H1 (cell line): ENCODE data around the gene DEFB108B. TPM values are rescaled to one million over a fixed set of nuclear protein-coding genes. Genes with fewer than 3 reads are reported as not detected.
"Not testable (repeated sequence)": the region's sequence is repeated elsewhere in the genome, so short reads cannot be mapped to it uniquely, and the experiment has no call there.

Experiments
- CTCF ChIA-PET: fragments of 300-600 bp; sonication (Branson Sonifier 250); formaldehyde crosslinking; loops from one replicate; lab custom pipeline; 2021; ENCODE audit not compliant: partially characterized antibody; lab: Charles Lee
- POLR2A ChIA-PET: fragments of 300-600 bp; sonication (Branson Sonifier 250); formaldehyde crosslinking; loops from one replicate; lab custom pipeline; 2021; ENCODE audit warnings: inconsistent platforms; ENCODE audit not compliant: partially characterized antibody; lab: Charles Lee
- DNase-seq, 2 experiments: peaks; one replicate each; pipeline versions ENCODE4 v3.0.0 to v3.0.0-alpha.2; 2010 to 2022; ENCODE audit warnings: low spot score in 2 of 2, low read depth in 1 of 2, mixed read lengths in 1 of 2
- FAIRE-seq: peaks from 2 replicates; lab custom pipeline; 2011; peaks lifted over from hg19 to GRCh38; lab: Jason Lieb, UNC
- H2AFZ ChIP-seq: 2 replicates; pipeline ENCODE4 v1.8.1; 2012; ENCODE audit warnings: low read length, inconsistent platforms
- H2AK5ac ChIP-seq: 2 replicates; pipeline ENCODE4 v1.6.1; 2013; ENCODE audit warnings: low read depth, low read length
- H2BK120ac ChIP-seq: replicated peaks from 2 replicates; pipeline ENCODE3; 2013; ENCODE audit warnings: low read depth, low read length, inconsistent platforms
- H2BK12ac ChIP-seq: 2 replicates; pipeline ENCODE4 v1.6.1; 2013; ENCODE audit warnings: low read depth, low read length
- H2BK15ac ChIP-seq: 2 replicates; pipeline ENCODE4 v1.6.1; 2013; ENCODE audit warnings: low read length
- H2BK20ac ChIP-seq: 2 replicates; pipeline ENCODE4 v1.6.1; 2013; ENCODE audit warnings: low read length
- H2BK5ac ChIP-seq: 2 replicates; pipeline ENCODE4 v1.6.1; 2013; ENCODE audit warnings: low read depth, low read length
- H3K14ac ChIP-seq: 2 replicates; pipeline ENCODE4 v1.6.1; 2013; ENCODE audit warnings: inconsistent platforms; ENCODE audit not compliant: insufficient read length
- H3K18ac ChIP-seq: 2 replicates; pipeline ENCODE4 v1.6.1; 2013; ENCODE audit warnings: low read length; ENCODE audit errors: extremely low read depth
- H3K23ac ChIP-seq: 2 replicates; pipeline ENCODE4 v1.6.1; 2013; ENCODE audit warnings: inconsistent platforms; ENCODE audit not compliant: insufficient read length
- H3K23me2 ChIP-seq: 2 replicates; pipeline ENCODE4 v1.6.1; 2013; ENCODE audit warnings: low read depth, low read length
- H3K27ac ChIP-seq: 2 replicates; pipeline ENCODE4 v1.6.1; 2011; ENCODE audit warnings: low read depth, low read length, inconsistent platforms
- H3K27me3 ChIP-seq, 4 experiments: replicated peaks in 1 of 4; 1 replicate in 1 of 4; 2 replicates in 3 of 4; pipeline versions ENCODE4 v1.6.1 to v1.8.1; 2011 to 2013; ENCODE audit warnings: low read length in 3 of 4, mild to moderate bottlenecking in 3 of 4, inconsistent platforms in 2 of 4, mixed read lengths in 2 of 4, moderate library complexity in 1 of 4; ENCODE audit not compliant: control insufficient read depth in 3 of 4, insufficient read depth in 3 of 4; ENCODE audit errors: extremely low read depth in 1 of 4
- H3K36me3 ChIP-seq, 4 experiments: 2 replicates each; pipeline versions ENCODE4 v1.6.1 to v1.8.1; 2011 to 2013; ENCODE audit warnings: mild to moderate bottlenecking in 4 of 4, low read length in 3 of 4, moderate library complexity in 2 of 4, control low read depth in 1 of 4, inconsistent platforms in 1 of 4; ENCODE audit not compliant: insufficient read depth in 4 of 4, control insufficient read depth in 2 of 4
- H3K4ac ChIP-seq: replicated peaks from 2 replicates; pipeline ENCODE3; 2013; ENCODE audit warnings: low read length, low read depth, mixed read lengths, inconsistent platforms; ENCODE audit not compliant: insufficient read length
- H3K4me1 ChIP-seq, 4 experiments: replicated peaks in 1 of 4; 1 replicate in 1 of 4; 2 replicates in 3 of 4; pipeline versions ENCODE4 v1.6.1 to v1.8.1; 2011 to 2013; ENCODE audit warnings: low read length in 3 of 4, inconsistent platforms in 2 of 4, mixed read lengths in 1 of 4; ENCODE audit not compliant: insufficient read depth in 4 of 4, control insufficient read depth in 3 of 4
- H3K4me2 ChIP-seq, 2 experiments: 2 replicates each; pipeline versions ENCODE4 v1.6.1 to v1.8.1; 2011 to 2013; ENCODE audit warnings: low read depth in 2 of 2, low read length in 2 of 2, control low read depth in 1 of 2, inconsistent platforms in 1 of 2, mild to moderate bottlenecking in 1 of 2; ENCODE audit not compliant: insufficient read depth in 1 of 2
- H3K4me3 ChIP-seq, 4 experiments: fragments of 200-600, 300-600 bp in 1 of 4; sonication (generic), shearing (Covaris generic), sonication (Bioruptor Twin) in 1 of 4; 2 replicates each; pipeline versions ENCODE4 v1.5.1 to v1.8.1; 2011 to 2016; ENCODE audit warnings: low read length in 4 of 4, low read depth in 3 of 4, control low read depth in 2 of 4, inconsistent platforms in 2 of 4, mild to moderate bottlenecking in 2 of 4, mixed read lengths in 1 of 4, moderate library complexity in 1 of 4; ENCODE audit not compliant: insufficient read depth in 2 of 4; ENCODE audit errors: extremely low read depth in 1 of 4
- H3K56ac ChIP-seq: replicated peaks from 2 replicates; pipeline ENCODE3; 2013; ENCODE audit warnings: low read depth, mild to moderate bottlenecking, mixed read lengths, low read length, inconsistent platforms; ENCODE audit not compliant: insufficient read length
- H3K79me1 ChIP-seq: 2 replicates; pipeline ENCODE4 v1.6.1; 2013; ENCODE audit warnings: low read depth, low read length, control low read depth
- H3K79me2 ChIP-seq, 2 experiments: 2 replicates each; pipeline versions ENCODE4 v1.6.1 to v1.8.1; 2012 to 2013; ENCODE audit warnings: low read length in 2 of 2, mild to moderate bottlenecking in 2 of 2, inconsistent platforms in 1 of 2; ENCODE audit not compliant: insufficient read depth in 2 of 2, control insufficient read depth in 1 of 2
- H3K9ac ChIP-seq, 4 experiments: replicated peaks in 1 of 4; 1 replicate in 1 of 4; 2 replicates in 3 of 4; pipeline versions ENCODE4 v1.6.1 to v1.8.1; 2011 to 2013; ENCODE audit warnings: low read depth in 3 of 4, low read length in 3 of 4, control low read depth in 2 of 4, mild to moderate bottlenecking in 2 of 4, moderate library complexity in 2 of 4, inconsistent platforms in 1 of 4; ENCODE audit errors: extremely low read depth in 1 of 4
- H3K9me3 ChIP-seq, 2 experiments: 2 replicates each; pipeline versions ENCODE4 v1.6.1 to v1.8.1; 2012 to 2013; ENCODE audit warnings: mild to moderate bottlenecking in 2 of 2, moderate library complexity in 2 of 2, control low read depth in 1 of 2, inconsistent platforms in 1 of 2, low read depth in 1 of 2, low read length in 1 of 2, mixed read lengths in 1 of 2; ENCODE audit not compliant: insufficient read depth in 2 of 2
- H4K20me1 ChIP-seq, 2 experiments: replicated peaks in 1 of 2; 2 replicates each; pipeline versions ENCODE3 to v1.8.1; 2011 to 2013; ENCODE audit warnings: inconsistent platforms in 2 of 2, low read length in 2 of 2, mild to moderate bottlenecking in 1 of 2; ENCODE audit not compliant: insufficient read depth in 2 of 2, control insufficient read depth in 1 of 2
- H4K5ac ChIP-seq: 2 replicates; pipeline ENCODE4 v1.6.1; 2013; ENCODE audit warnings: low read length, low read depth, mixed read lengths, inconsistent platforms; ENCODE audit not compliant: insufficient read length
- H4K8ac ChIP-seq: 2 replicates; pipeline ENCODE4 v1.8.0; 2013; ENCODE audit warnings: mild to moderate bottlenecking, moderate library complexity, low read length, inconsistent platforms; ENCODE audit not compliant: insufficient read depth; ENCODE audit errors: extremely low read depth
- H4K91ac ChIP-seq: replicated peaks from 2 replicates; pipeline ENCODE3; 2013; ENCODE audit warnings: low read length, mixed read lengths, inconsistent platforms; ENCODE audit not compliant: insufficient read length
- PHF8 ChIP-seq: fragments of 200-600 bp; sonication (generic); conservative IDR thresholded peaks from 2 replicates; pipeline ENCODE4 v1.7.1; 2012; ENCODE audit warnings: low read depth, mild to moderate bottlenecking, inconsistent platforms, low read length, moderate library complexity
- POLR2AphosphoS5 ChIP-seq: IDR thresholded peaks from 2 replicates; pipeline ENCODE4 v1.6.1; 2011; ENCODE audit warnings: low read depth, low read length
- RAD21 ChIP-seq, 2 experiments: IDR thresholded peaks in 1 of 2; conservative IDR thresholded peaks in 1 of 2; 2 replicates each; pipeline ENCODE4 v1.6.1; 2011; ENCODE audit warnings: low read depth in 2 of 2, low read length in 2 of 2, improper control_type of control experiment in 1 of 2, inconsistent platforms in 1 of 2, mild to moderate bottlenecking in 1 of 2, moderate library complexity in 1 of 2
- TAF1 ChIP-seq: IDR thresholded peaks from 2 replicates; pipeline ENCODE4 v1.6.1; 2011; ENCODE audit warnings: mild to moderate bottlenecking, low read depth, low read length
- YY1 ChIP-seq: IDR thresholded peaks from 2 replicates; pipeline ENCODE4 v1.6.1; 2011; ENCODE audit warnings: low read depth, mild to moderate bottlenecking, low read length
- WGBS, 2 experiments: shearing (Covaris generic) in 1 of 2; methylation state at CpG; one replicate each; pipeline versions ENCODE4 v1.1.6 to v1.1.7; 2013 to 2015; ENCODE audit warnings: low lambda C conversion rate in 2 of 2, mixed read lengths in 2 of 2, inconsistent platforms in 1 of 2, low coverage in 1 of 2, missing lambda C conversion rate in 1 of 2; ENCODE audit not compliant: insufficient replicate concordance in 2 of 2, insufficient coverage in 1 of 2, insufficient read length in 1 of 2; ENCODE audit errors: extremely low coverage in 1 of 2, missing lambda C conversion rate in 1 of 2; 5-methylcytosine and 5-hydroxymethylcytosine counted together
- polyA plus RNA-seq, 7 experiments: library from polyadenylated mRNA; depleted of rRNA in 3 of 7; stranded (reverse) in 5 of 7; unstranded in 2 of 7; fragments of >200 nt in 5 of 7; fragments of 200-250 nt in 2 of 7; gene quantifications; 1 replicate in 5 of 7; 2 replicates in 1 of 7; 4 replicates in 1 of 7; pipeline versions ENCODE4 v1.2.1 to v1.2.3, GENCODE V29; 2011 to 2013; ENCODE audit warnings: missing spikeins in 2 of 7, mixed read lengths in 2 of 7
- total RNA-seq: library from RNA; stranded (reverse); fragmentation: NEBNext Ultra II Directional; extraction: Animal tissue kit (Norgen Biotek cat#: 25700); gene quantifications from 2 replicates; pipeline ENCODE4 v1.2.1, GENCODE V29; 2021
- TF ChIP-seq, protein P1 (sequence below): IDR thresholded peaks from 2 replicates; pipeline ENCODE4 v1.6.1; 2012; ENCODE audit warnings: inconsistent platforms
- TF ChIP-seq, protein P2 (sequence below), 3 experiments: IDR thresholded peaks; 1 replicate in 2 of 3; 2 replicates in 1 of 3; pipeline versions ENCODE4 v1.5.1 to v1.6.1; 2011; ENCODE audit warnings: low read length in 3 of 3, mild to moderate bottlenecking in 3 of 3, inconsistent platforms in 2 of 3, low read depth in 1 of 3, moderate library complexity in 1 of 3; ENCODE audit not compliant: insufficient read depth in 1 of 3; ENCODE audit errors: control extremely low read depth in 1 of 3

DEFB108B gene
- total and polyA plus RNA-seq, 2 of the 8 experiments (the other 6 are each of a cell fraction or from before 2014, with no cell fraction given), result not detected

DNA sequence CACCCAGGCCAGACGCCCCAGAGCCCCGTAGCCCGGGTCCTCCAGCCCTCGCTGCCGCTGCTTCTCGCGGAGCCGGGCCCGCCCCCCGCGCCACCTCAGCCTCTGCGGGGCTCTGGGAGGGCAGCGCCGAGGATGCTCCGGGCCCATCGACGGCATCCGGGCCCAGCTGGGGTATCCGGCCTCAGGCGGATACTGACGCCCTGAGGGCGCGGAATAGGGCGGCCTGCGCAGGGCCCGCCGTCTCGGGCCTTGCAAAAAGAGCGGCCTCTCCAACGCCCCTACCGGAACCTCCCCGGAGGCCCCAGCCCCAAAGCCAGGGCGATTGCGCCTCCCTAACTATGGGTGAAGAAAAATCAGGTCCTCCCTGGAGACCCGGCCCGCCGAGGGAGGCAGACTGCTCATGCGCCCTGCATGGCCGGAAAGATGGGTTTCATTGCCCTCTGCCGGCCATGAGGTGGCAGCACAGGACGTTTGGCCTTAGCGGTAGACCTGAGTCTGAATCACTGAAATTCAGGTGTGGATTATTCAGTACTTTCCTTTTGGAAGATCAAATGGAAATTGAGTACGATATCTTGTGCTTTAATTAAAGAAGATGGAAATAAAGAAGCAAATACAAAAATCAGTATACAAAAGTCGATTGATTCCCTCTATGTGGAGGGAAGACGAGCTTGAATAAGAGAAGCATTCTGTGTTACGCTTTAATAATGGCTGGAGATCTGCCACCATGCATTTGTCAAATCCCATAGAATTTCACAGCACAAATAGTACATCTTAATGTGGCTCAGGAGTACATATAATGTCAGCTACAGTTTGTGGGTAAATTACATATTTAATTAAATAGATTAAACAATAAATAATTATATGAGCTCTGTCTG lies 19.3 kb upstream of the DEFB108B start:
- H4K91ac ChIP-seq, H3K27me3 ChIP-seq, H2AFZ ChIP-seq, H2BK120ac ChIP-seq, H3K4ac ChIP-seq, H3K56ac ChIP-seq, H2BK20ac ChIP-seq, H3K14ac ChIP-seq, H2BK5ac ChIP-seq, H4K20me1 ChIP-seq, H3K23ac ChIP-seq, H3K27ac ChIP-seq, H3K79me2 ChIP-seq, H3K18ac ChIP-seq, H2BK12ac ChIP-seq, H3K9me3 ChIP-seq, H3K4me1 ChIP-seq, H4K8ac ChIP-seq, H3K36me3 ChIP-seq, H2AK5ac ChIP-seq, H2BK15ac ChIP-seq, H4K5ac ChIP-seq, POLR2A ChIA-PET, H3K23me2 ChIP-seq, H3K79me1 ChIP-seq, FAIRE-seq: not testable (repeated sequence)
- H3K4me3 ChIP-seq, result peak overlapping the region; percentile 9 to 60 (median 22); a peak in 4 of 8 replicates
- 9% methylated on average over 30 of the region's 46 CpGs; no CpG with 5 or more reads in 1 of the 2 experiments for whole genome bisulfite sequencing, 2 experiments
- CTCF ChIA-PET, result interaction anchor here (1.0 to 2.2 kb wide), 3 partner anchors 14 to 700 kb away, joined by 3 to 7 read pairs (median 3); no protein-coding TSS in a partner anchor
- peak; percentile 57 to 87 for DNase-seq
- 0 out of 7 replicates have a peak overlapping the region, but pooled peaks of 1 of the 4 experiments have one; percentile 22 for H3K9ac ChIP-seq
- H3K4me2 ChIP-seq, result peak overlapping the region in 1 of 2 experiments; percentile 59; a peak in 2 of 4 replicates
- TF ChIP-seq YY1 (0 out of 2 replicates have a peak, but pooled peaks have one; percentile 6), POLR2AphosphoS5 (peak; percentile 40; the same call in 1 of the 2 replicates), TAF1 (0 out of 2 replicates have a peak, but pooled peaks have one; percentile 35), PHF8 (peak; percentile 52; the same call in 1 of the 2 replicates), RAD21 (IDR thresholded peaks at IDR 0.05 in 1 of 2, conservative IDR thresholded peaks at IDR 0.05 in 1 of 2; ENCODE audit: low read depth in 2 of 2, low read length in 2 of 2) (peak; percentile 57 to 69)
- TF ChIP-seq, protein P1, sequence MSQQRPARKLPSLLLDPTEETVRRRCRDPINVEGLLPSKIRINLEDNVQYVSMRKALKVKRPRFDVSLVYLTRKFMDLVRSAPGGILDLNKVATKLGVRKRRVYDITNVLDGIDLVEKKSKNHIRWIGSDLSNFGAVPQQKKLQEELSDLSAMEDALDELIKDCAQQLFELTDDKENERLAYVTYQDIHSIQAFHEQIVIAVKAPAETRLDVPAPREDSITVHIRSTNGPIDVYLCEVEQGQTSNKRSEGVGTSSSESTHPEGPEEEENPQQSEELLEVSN, result 0 out of 2 replicates have a peak, but pooled peaks have one; percentile 18
- TF ChIP-seq, protein P2, sequence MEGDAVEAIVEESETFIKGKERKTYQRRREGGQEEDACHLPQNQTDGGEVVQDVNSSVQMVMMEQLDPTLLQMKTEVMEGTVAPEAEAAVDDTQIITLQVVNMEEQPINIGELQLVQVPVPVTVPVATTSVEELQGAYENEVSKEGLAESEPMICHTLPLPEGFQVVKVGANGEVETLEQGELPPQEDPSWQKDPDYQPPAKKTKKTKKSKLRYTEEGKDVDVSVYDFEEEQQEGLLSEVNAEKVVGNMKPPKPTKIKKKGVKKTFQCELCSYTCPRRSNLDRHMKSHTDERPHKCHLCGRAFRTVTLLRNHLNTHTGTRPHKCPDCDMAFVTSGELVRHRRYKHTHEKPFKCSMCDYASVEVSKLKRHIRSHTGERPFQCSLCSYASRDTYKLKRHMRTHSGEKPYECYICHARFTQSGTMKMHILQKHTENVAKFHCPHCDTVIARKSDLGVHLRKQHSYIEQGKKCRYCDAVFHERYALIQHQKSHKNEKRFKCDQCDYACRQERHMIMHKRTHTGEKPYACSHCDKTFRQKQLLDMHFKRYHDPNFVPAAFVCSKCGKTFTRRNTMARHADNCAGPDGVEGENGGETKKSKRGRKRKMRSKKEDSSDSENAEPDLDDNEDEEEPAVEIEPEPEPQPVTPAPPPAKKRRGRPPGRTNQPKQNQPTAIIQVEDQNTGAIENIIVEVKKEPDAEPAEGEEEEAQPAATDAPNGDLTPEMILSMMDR (IDR thresholded peaks at IDR 0.05; ENCODE audit: control extremely low read depth in 1 of 3, insufficient read depth in 1 of 3, low read depth in 1 of 3, low read length in 3 of 3), result peak; percentile 67 to 76 (median 71)
